IMR-90 (cell line): ENCODE results near the gene ADIRF. TPM values are rescaled to one million over a fixed set of nuclear protein-coding genes. Genes with fewer than 3 reads are reported as not detected.

Experiments
- ATAC-seq: fragments of 200-7000 bp; cut with Tn5 transposase; 2 replicates; pipeline ENCODE4 v1.9.1; 2020; ENCODE audit warnings: low read depth, mild to moderate bottlenecking, moderate library complexity
- BruUV-seq: library from RNA; stranded (reverse); fragments of 400-500 nt; replicated peaks from 2 replicates; lab custom pipeline; 2021; lab: Mats Ljungman, UMichigan
- CTCF ChIA-PET: fragments of 300-600 bp; formaldehyde crosslinking; extraction: SDS; loops from one replicate; lab custom pipeline; 2021; ENCODE audit warnings: antibody characterized with exemption; lab: Yijun Ruan, JAX
- POLR2A ChIA-PET: fragments of 300-600 bp; sonication (Branson Sonifier 250); formaldehyde crosslinking; loops from one replicate; lab custom pipeline; 2022; ENCODE audit warnings: antibody characterized with exemption; ENCODE audit not compliant: unreplicated experiment; lab: Charles Lee
- DNase-seq: peaks from one replicate; pipeline ENCODE4 v3.0.0; 2013
- H2AFZ ChIP-seq: replicated peaks from 2 replicates; pipeline ENCODE3; 2013; ENCODE audit warnings: low read length, mild to moderate bottlenecking; ENCODE audit not compliant: poor library complexity
- H2AK5ac ChIP-seq: 2 replicates; pipeline ENCODE4 v1.6.1; 2013; ENCODE audit warnings: low read depth, low read length, inconsistent platforms
- H2AK9ac ChIP-seq: replicated peaks from 2 replicates; pipeline ENCODE3; 2013; ENCODE audit warnings: mild to moderate bottlenecking, low read depth, low read length, moderate library complexity; ENCODE audit not compliant: poor library complexity
- H2BK120ac ChIP-seq: 2 replicates; pipeline ENCODE4 v1.6.1; 2013; ENCODE audit warnings: low read depth, low read length, inconsistent platforms
- H2BK15ac ChIP-seq: 3 replicates; pipeline ENCODE4 v1.6.1; 2013; ENCODE audit warnings: low read depth, low read length, inconsistent platforms
- H2BK20ac ChIP-seq: 2 replicates; pipeline ENCODE4 v1.6.1; 2013; ENCODE audit warnings: low read depth, mild to moderate bottlenecking, inconsistent platforms, low read length, moderate library complexity
- H2BK5ac ChIP-seq: 2 replicates; pipeline ENCODE4 v1.6.1; 2013; ENCODE audit warnings: mild to moderate bottlenecking, low read depth, low read length, inconsistent platforms; ENCODE audit not compliant: poor library complexity, severe bottlenecking
- H3K14ac ChIP-seq: replicated peaks from 2 replicates; pipeline ENCODE4 v1.6.1; 2013; ENCODE audit warnings: low read depth, low read length, inconsistent platforms
- H3K18ac ChIP-seq: 2 replicates; pipeline ENCODE4 v1.6.1; 2013; ENCODE audit warnings: low read depth, low read length, control low read depth
- H3K23ac ChIP-seq: 2 replicates; pipeline ENCODE4 v1.6.1; 2013; ENCODE audit warnings: low read depth, low read length, inconsistent platforms
- H3K27ac ChIP-seq: 2 replicates; pipeline ENCODE4 v1.5.1; 2013; ENCODE audit warnings: mild to moderate bottlenecking, control low read depth, low read length; ENCODE audit not compliant: insufficient read depth
- H3K27me3 ChIP-seq: 2 replicates; pipeline ENCODE4 v1.6.1; 2013; ENCODE audit warnings: low read length; ENCODE audit not compliant: control insufficient read depth, insufficient read depth
- H3K36me3 ChIP-seq: 2 replicates; pipeline ENCODE4 v1.6.1; 2013; ENCODE audit warnings: low read length, mixed read lengths; ENCODE audit not compliant: control insufficient read depth, insufficient read depth
- H3K4ac ChIP-seq: 2 replicates; pipeline ENCODE4 v1.6.1; 2013; ENCODE audit warnings: low read depth, low read length, inconsistent platforms
- H3K4me1 ChIP-seq: 2 replicates; pipeline ENCODE4 v1.6.1; 2013; ENCODE audit warnings: low read length, mixed read lengths; ENCODE audit not compliant: control insufficient read depth, insufficient read depth
- H3K4me2 ChIP-seq: 2 replicates; pipeline ENCODE4 v1.6.1; 2013; ENCODE audit warnings: low read depth, mild to moderate bottlenecking, control low read depth, low read length, moderate library complexity
- H3K4me3 ChIP-seq: 2 replicates; pipeline ENCODE4 v1.5.1; 2013; ENCODE audit warnings: low read depth, mild to moderate bottlenecking, control low read depth, low read length, moderate library complexity; ENCODE audit not compliant: insufficient read depth
- H3K56ac ChIP-seq: 2 replicates; pipeline ENCODE4 v1.6.1; 2013; ENCODE audit warnings: low read length, inconsistent platforms; ENCODE audit not compliant: insufficient read depth; ENCODE audit errors: extremely low read depth
- H3K79me1 ChIP-seq, 2 experiments: 2 replicates each; pipeline ENCODE4 v1.6.1; 2013; ENCODE audit warnings: low read length in 2 of 2, inconsistent platforms in 1 of 2, low read depth in 1 of 2
- H3K9ac ChIP-seq: 2 replicates; pipeline ENCODE4 v1.6.1; 2013; ENCODE audit warnings: low read depth, low read length, control low read depth
- H3K9me1 ChIP-seq: 2 replicates; pipeline ENCODE4 v1.6.1; 2013; ENCODE audit warnings: low read length, inconsistent platforms; ENCODE audit not compliant: insufficient read depth
- H3K9me3 ChIP-seq: 2 replicates; pipeline ENCODE4 v1.6.1; 2013; ENCODE audit warnings: low read length; ENCODE audit not compliant: control insufficient read depth, insufficient read depth
- H4K20me1 ChIP-seq: 2 replicates; pipeline ENCODE4 v1.6.1; 2013; ENCODE audit warnings: low read length, inconsistent platforms; ENCODE audit not compliant: insufficient read depth
- H4K5ac ChIP-seq: 2 replicates; pipeline ENCODE4 v1.6.1; 2013; ENCODE audit warnings: mild to moderate bottlenecking, low read depth, low read length, control low read depth
- H4K8ac ChIP-seq, 2 experiments: 2 replicates each; pipeline ENCODE4 v1.6.1; 2013; ENCODE audit warnings: low read depth in 2 of 2, low read length in 2 of 2, control low read depth in 1 of 2, inconsistent platforms in 1 of 2
- H4K91ac ChIP-seq: 2 replicates; pipeline ENCODE4 v1.6.1; 2013; ENCODE audit warnings: low read depth, low read length, inconsistent platforms; ENCODE audit not compliant: insufficient read depth
- CEBPB ChIP-seq: IDR thresholded peaks from 2 replicates; pipeline ENCODE4 v1.6.1; 2012; ENCODE audit warnings: low read depth, low read length, improper control_type of control experiment
- FOS ChIP-seq: fragments of 150-350 bp; IDR thresholded peaks from 2 replicates; pipeline ENCODE4 v1.6.1; 2016; ENCODE audit warnings: low read depth, low read length
- MAFK ChIP-seq: IDR thresholded peaks from 2 replicates; pipeline ENCODE4 v1.6.1; 2012; ENCODE audit warnings: low read depth, low read length, improper control_type of control experiment
- MXI1 ChIP-seq: IDR thresholded peaks from 2 replicates; pipeline ENCODE4 v1.6.1; 2012; ENCODE audit warnings: low read depth, mild to moderate bottlenecking, low read length, moderate library complexity, borderline replicate concordance
- RCOR1 ChIP-seq: IDR thresholded peaks from 2 replicates; pipeline ENCODE4 v1.6.1; 2012; ENCODE audit warnings: mild to moderate bottlenecking, low read length, improper control_type of control experiment; ENCODE audit not compliant: insufficient replicate concordance
- WGBS, 2 experiments: methylation state at CpG; one replicate each; pipeline versions ENCODE4 v1.1.5 to v1.1.7; 2013; ENCODE audit warnings: missing lambda C conversion rate in 2 of 2; ENCODE audit not compliant: insufficient read length in 1 of 2; ENCODE audit errors: extremely low coverage in 2 of 2; 5-methylcytosine and 5-hydroxymethylcytosine counted together
- dilution Hi-C: fragments of 300-500 bp; cut with HindIII; formaldehyde crosslinking; loops from one replicate; pipeline ENCODE4 v1.14.3; 2018; ENCODE audit warnings: low sequenced_read_pairs; ENCODE audit not compliant: unreplicated experiment
- in situ Hi-C: fragments of 300-500 bp; cut with MboI; formaldehyde crosslinking; loops from 3 replicates; pipeline ENCODE4 v1.14.3; 2019; ENCODE audit warnings: low sequenced_read_pairs, inconsistent platforms, mixed read lengths
- intact Hi-C: fragments of 100-400 bp; cut with micrococcal nuclease; formaldehyde crosslinking; loops from 2 replicates; pipeline ENCODE4 v1.10.0; 2022
- polyA plus RNA-seq, 3 experiments: library from polyadenylated mRNA; depleted of rRNA; stranded (reverse); fragments of >200 nt; gene quantifications; 2 replicates each; pipeline ENCODE4 v1.2.3, GENCODE V29; 2012; ENCODE audit warnings: low replicate concordance in 1 of 3
- total RNA-seq: library from RNA; depleted of rRNA; stranded (reverse); fragments of >200 nt; gene quantifications from 2 replicates; pipeline ENCODE4 v1.2.3, GENCODE V29; 2012
- TF ChIP-seq, protein P1 (sequence below): fragments of 150-350 bp; IDR thresholded peaks from 2 replicates; pipeline ENCODE4 v1.6.1; 2017; ENCODE audit warnings: mild to moderate bottlenecking, antibody characterized with exemption, low read length, low read depth
- TF ChIP-seq, protein P2 (sequence below): conservative IDR thresholded peaks from 2 replicates; pipeline ENCODE4 v1.5.1; 2012; ENCODE audit warnings: mild to moderate bottlenecking, low read depth, low read length, improper control_type of control experiment

The ADIRF gene
- total and polyA plus RNA-seq, 2 of the 4 experiments (the other 2 are of a cell fraction), result 2.3 to 7.2 TPM

DNA sequence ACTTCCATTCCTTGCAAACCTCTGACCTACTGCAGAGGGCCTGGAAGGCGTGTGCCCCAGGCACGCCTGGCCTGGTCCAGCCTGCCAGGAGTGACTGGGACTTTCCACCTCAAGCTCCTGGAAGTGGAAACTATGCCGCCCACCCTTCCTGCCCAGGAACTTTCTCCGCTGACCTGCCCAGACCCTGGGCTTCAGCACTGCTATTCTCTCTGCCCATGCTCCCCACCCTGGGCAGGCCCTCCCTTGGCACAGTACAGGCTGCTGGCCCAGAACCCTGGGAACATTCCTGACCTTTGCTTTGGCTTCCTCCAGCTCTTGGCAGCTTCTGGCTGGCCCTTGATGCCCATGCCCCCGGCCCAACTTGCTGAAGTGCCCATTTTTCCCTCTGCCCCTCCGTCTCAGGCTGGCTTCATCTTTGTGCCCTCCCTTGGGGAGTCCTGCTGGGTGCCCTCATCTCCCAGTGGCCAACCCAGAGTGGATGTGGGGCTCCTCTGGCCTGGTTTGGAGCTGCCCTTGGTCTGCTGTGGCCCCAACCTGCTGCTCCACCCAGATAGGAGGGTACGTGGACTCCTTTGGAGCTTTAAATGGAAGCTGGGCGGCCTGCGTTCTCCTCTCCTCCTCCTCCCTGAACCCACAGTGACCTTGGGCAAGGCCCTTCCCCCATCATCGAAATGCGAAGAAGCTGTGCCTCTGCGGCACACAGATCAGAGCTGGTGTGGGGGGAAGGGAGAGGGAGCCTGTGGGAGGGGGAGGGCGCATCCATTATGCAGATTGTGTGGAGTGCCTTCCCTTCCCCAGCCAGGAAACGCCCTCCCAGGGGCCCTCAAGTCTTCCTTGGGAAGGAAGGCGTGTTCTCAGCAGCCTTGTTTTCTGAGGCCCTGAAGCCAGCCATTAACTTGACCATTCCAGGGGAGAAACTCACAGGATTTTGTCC is 14.3 kb upstream of the ADIRF start:
- Histone ChIP-seq H2BK120ac (peak overlapping the region; percentile 54), H4K20me1 (no peaks in the 10 kb centered on the region), H3K9me3 (peaks cover 3% of the 10 kb centered on the region), H4K91ac (peak overlapping the region; percentile 7; the same call in 1 of the 2 replicates), H3K23ac (no peak overlapping the region), H2AK9ac (no peak overlapping the region), H4K5ac (peak overlapping the region; percentile 58), H3K79me1 (no peaks in the 10 kb centered on the region), H2BK20ac (no peak overlapping the region; the same call in 1 of the 2 replicates), H2AFZ (peak overlapping the region; percentile 70), H3K4me3 (no peak overlapping the region), H2BK5ac (peak overlapping the region; percentile 4), H3K18ac (peak overlapping the region; percentile 50; the same call in 1 of the 2 replicates), H3K14ac (no peak overlapping the region), H3K56ac (no peak overlapping the region), H2AK5ac (no peak overlapping the region), H2BK15ac (no peak overlapping the region), H4K8ac (peak overlapping the region; percentile 35 to 47; a peak in 3 of 4 replicates), H3K27ac (no peak overlapping the region), H3K9ac (no peak overlapping the region), H3K27me3 (no peaks in the 10 kb centered on the region), H3K4me1 (peaks cover 13% of the 10 kb centered on the region), H3K36me3 (no peaks in the 10 kb centered on the region), H3K9me1 (no peaks in the 10 kb centered on the region; the same call in 1 of the 2 replicates), H3K4me2 (no peak overlapping the region), H3K4ac (no peak overlapping the region; the same call in 1 of the 2 replicates)
- ChIA-PET CTCF (interaction anchor here (0.6 kb wide), 2 partner anchors 16 to 261 kb away, joined by 3 read pairs; no protein-coding TSS in a partner anchor), POLR2A (no interaction called here)
- intact Hi-C loops, result no loop called here
- peak; percentile 35 for DNase-seq
- in situ Hi-C loops, result no loop called here
- no TSS peak for BruUV-seq
- dilution Hi-C loops, result no loop called here
- TF ChIP-seq MAFK (no peak), MXI1 (no peak), FOS (no peak), RCOR1 (no peak), CEBPB (no peak)
- TF ChIP-seq, protein P1, sequence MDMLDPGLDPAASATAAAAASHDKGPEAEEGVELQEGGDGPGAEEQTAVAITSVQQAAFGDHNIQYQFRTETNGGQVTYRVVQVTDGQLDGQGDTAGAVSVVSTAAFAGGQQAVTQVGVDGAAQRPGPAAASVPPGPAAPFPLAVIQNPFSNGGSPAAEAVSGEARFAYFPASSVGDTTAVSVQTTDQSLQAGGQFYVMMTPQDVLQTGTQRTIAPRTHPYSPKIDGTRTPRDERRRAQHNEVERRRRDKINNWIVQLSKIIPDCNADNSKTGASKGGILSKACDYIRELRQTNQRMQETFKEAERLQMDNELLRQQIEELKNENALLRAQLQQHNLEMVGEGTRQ, result no peak
- TF ChIP-seq, protein P2, sequence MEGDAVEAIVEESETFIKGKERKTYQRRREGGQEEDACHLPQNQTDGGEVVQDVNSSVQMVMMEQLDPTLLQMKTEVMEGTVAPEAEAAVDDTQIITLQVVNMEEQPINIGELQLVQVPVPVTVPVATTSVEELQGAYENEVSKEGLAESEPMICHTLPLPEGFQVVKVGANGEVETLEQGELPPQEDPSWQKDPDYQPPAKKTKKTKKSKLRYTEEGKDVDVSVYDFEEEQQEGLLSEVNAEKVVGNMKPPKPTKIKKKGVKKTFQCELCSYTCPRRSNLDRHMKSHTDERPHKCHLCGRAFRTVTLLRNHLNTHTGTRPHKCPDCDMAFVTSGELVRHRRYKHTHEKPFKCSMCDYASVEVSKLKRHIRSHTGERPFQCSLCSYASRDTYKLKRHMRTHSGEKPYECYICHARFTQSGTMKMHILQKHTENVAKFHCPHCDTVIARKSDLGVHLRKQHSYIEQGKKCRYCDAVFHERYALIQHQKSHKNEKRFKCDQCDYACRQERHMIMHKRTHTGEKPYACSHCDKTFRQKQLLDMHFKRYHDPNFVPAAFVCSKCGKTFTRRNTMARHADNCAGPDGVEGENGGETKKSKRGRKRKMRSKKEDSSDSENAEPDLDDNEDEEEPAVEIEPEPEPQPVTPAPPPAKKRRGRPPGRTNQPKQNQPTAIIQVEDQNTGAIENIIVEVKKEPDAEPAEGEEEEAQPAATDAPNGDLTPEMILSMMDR, result no peak
- 82% methylated on average over 6 of the region's 15 CpGs; no CpG with 5 or more reads in 1 of the 2 experiments for WGBS, 2 experiments
- peak; percentile 54 for ATAC-seq
